Panc1 (cell line): Measurements from ENCODE around the gene BNIP3. TPM values are rescaled to one million over a fixed set of nuclear protein-coding genes. Genes with fewer than 3 reads are reported as not detected.

Source experiments
- ATAC-seq: fragments of 200-7000 bp; cut with Tn5 transposase; 2 replicates; pipeline ENCODE4 v1.9.1; 2020; ENCODE audit warnings: mild to moderate bottlenecking, moderate library complexity
- BruUV-seq: library from RNA; stranded (reverse); fragments of 400-500 nt; replicated peaks from 2 replicates; lab custom pipeline; 2021; lab: Mats Ljungman, UMichigan
- CTCF ChIA-PET: fragments of 300-600 bp; sonication (Branson Sonifier 250); formaldehyde crosslinking; loops from one replicate; lab custom pipeline; 2022; ENCODE audit warnings: antibody characterized with exemption; lab: Charles Lee
- POLR2A ChIA-PET: fragments of 300-600 bp; sonication (Branson Sonifier 250); formaldehyde crosslinking; loops from one replicate; lab custom pipeline; 2022; ENCODE audit warnings: antibody characterized with exemption; lab: Charles Lee
- DNase-seq: peaks from one replicate; pipeline ENCODE4 v3.0.0-alpha.2; 2010; ENCODE audit warnings: low read depth, low spot score
- H3K27ac ChIP-seq: 2 replicates; pipeline ENCODE4 v1.5.1; 2011; ENCODE audit warnings: mild to moderate bottlenecking, low read length, inconsistent platforms
- H3K27me3 ChIP-seq: fragments of 200-500 bp; sonication (Bioruptor generic); 2 replicates; pipeline ENCODE4 v1.6.0; 2014; ENCODE audit warnings: low read length, inconsistent platforms; ENCODE audit not compliant: control insufficient read depth, insufficient read depth
- H3K36me3 ChIP-seq: fragments of 200-500 bp; sonication (Bioruptor generic); 2 replicates; pipeline ENCODE4 v1.5.1; 2014; ENCODE audit warnings: inconsistent platforms, mild to moderate bottlenecking, low read length, moderate library complexity; ENCODE audit not compliant: control insufficient read depth, insufficient read depth
- H3K4me1 ChIP-seq: 2 replicates; pipeline ENCODE4 v1.5.1; 2011; ENCODE audit warnings: inconsistent platforms, mild to moderate bottlenecking, low read length, moderate library complexity; ENCODE audit not compliant: control insufficient read depth, insufficient read depth
- H3K4me3 ChIP-seq, 2 experiments: 2 replicates each; pipeline ENCODE4 v1.5.1; 2011 to 2012; ENCODE audit warnings: low read depth in 2 of 2, low read length in 2 of 2, mild to moderate bottlenecking in 2 of 2, inconsistent platforms in 1 of 2, moderate library complexity in 1 of 2
- H3K9me3 ChIP-seq: fragments of 200-500 bp; sonication (Bioruptor generic); 2 replicates; pipeline ENCODE4 v1.5.1; 2014; ENCODE audit warnings: low read depth, mild to moderate bottlenecking, inconsistent platforms, low read length, moderate library complexity; ENCODE audit not compliant: control insufficient read depth, insufficient read depth
- CTCF ChIP-seq: fragments of 450-650 bp; IDR thresholded peaks from 2 replicates; pipeline ENCODE4 v1.5.1; 2017; ENCODE audit warnings: mild to moderate bottlenecking
- POLR2AphosphoS5 ChIP-seq: IDR thresholded peaks from 2 replicates; pipeline ENCODE4 v1.6.1; 2012; ENCODE audit warnings: mild to moderate bottlenecking, low read depth, low read length, moderate library complexity
- REST ChIP-seq, 2 experiments: IDR thresholded peaks; 2 replicates each; pipeline ENCODE4 v1.6.1; 2011 to 2012; ENCODE audit warnings: low read depth in 2 of 2, control low read depth in 1 of 2, low read length in 1 of 2, mild to moderate bottlenecking in 1 of 2, moderate library complexity in 1 of 2; ENCODE audit not compliant: insufficient read depth in 1 of 2
- SIN3A ChIP-seq: IDR thresholded peaks from 2 replicates; pipeline ENCODE4 v1.6.1; 2012; ENCODE audit warnings: low read depth, mild to moderate bottlenecking, low read length, moderate library complexity, borderline replicate concordance; ENCODE audit not compliant: insufficient read depth
- TCF7L2 ChIP-seq: IDR thresholded peaks from 2 replicates; pipeline ENCODE4 v1.6.1; 2011; ENCODE audit warnings: mild to moderate bottlenecking, low read depth, low read length, inconsistent platforms
- in situ Hi-C: cut with HindIII; loops from 2 replicates; pipeline ENCODE4 v1.10.0; 2016; ENCODE audit warnings: low sequenced_read_pairs, low pct_unique_long_range_greater_than_20kb
- intact Hi-C: fragments of 100-400 bp; cut with micrococcal nuclease; formaldehyde crosslinking; loops from one replicate; pipeline ENCODE4 v1.10.0; 2022; ENCODE audit not compliant: unreplicated experiment
- total RNA-seq: library from RNA; stranded (reverse); gene quantifications from one replicate; pipeline ENCODE4 v1.2.1, GENCODE V29; 2021; ENCODE audit not compliant: unreplicated experiment

Gene BNIP3
- total RNA-seq, 1 experiment from 2014 or later: 67.8 TPM

GRCh38 chr10:131934769-131935168, 47.0 kb downstream of the BNIP3 start:
- Histone ChIP-seq H3K4me1 (no peaks in the 10 kb centered on the region), H3K27ac (no peak overlapping the region), H3K9me3 (no peaks in the 10 kb centered on the region), H3K36me3 (no peaks in the 10 kb centered on the region), H3K4me3 (no peak overlapping the region), H3K27me3 (no peaks in the 10 kb centered on the region)
- no peak for TF ChIP-seq CTCF
- TF ChIP-seq POLR2AphosphoS5: no peak
- TF ChIP-seq SIN3A: no peak
- TF ChIP-seq TCF7L2: no peak
- no peak for TF ChIP-seq REST (IDR thresholded peaks at IDR 0.05; ENCODE audit: insufficient read depth in 1 of 2, low read depth in 2 of 2, low read length in 1 of 2)
- CTCF ChIA-PET: no interaction called here
- intact Hi-C loops: no loop called here
- in situ Hi-C loops: no loop called here
- POLR2A ChIA-PET: no interaction called here
- DNase-seq: no peak
- no peak for ATAC-seq
- no TSS peak for BruUV-seq

- in situ Hi-C loops (no loop called here), intact Hi-C loops (no loop called here)
- Histone ChIP-seq H3K27ac (no peak overlapping the region), H3K4me3 (no peak overlapping the region), H3K9me3 (no peaks in the 10 kb centered on the region), H3K36me3 (no peaks in the 10 kb centered on the region), H3K27me3 (no peaks in the 10 kb centered on the region), H3K4me1 (0 out of 2 replicates have a peak, but pooled peaks cover 4% of the 10 kb centered on the region)
- BruUV-seq: no TSS peak
- no peak for ATAC-seq
- TF ChIP-seq SIN3A (no peak), TCF7L2 (no peak), CTCF (no peak), POLR2AphosphoS5 (no peak), REST (IDR thresholded peaks at IDR 0.05; ENCODE audit: insufficient read depth in 1 of 2, low read depth in 2 of 2, low read length in 1 of 2) (no peak)
- no peak for DNase-seq
- ChIA-PET CTCF (no interaction called here), POLR2A (interaction anchor here (0.7 kb wide), 1 partner anchor 1915 kb away, joined by 3 read pairs; no protein-coding TSS in a partner anchor)
These were observed 48.0 kb downstream of the BNIP3 start for GRCh38 chr10:131933696-131934086.
